Epithelial cell of proximal tubule (primary cell): ENCODE data around the gene PEX13. TPM values are rescaled to one million over a fixed set of nuclear protein-coding genes. Genes with fewer than 3 reads are reported as not detected.
"Not testable (repeated sequence)": the region's sequence is repeated elsewhere in the genome, so short reads cannot be mapped to it uniquely, and the experiment has no call there.

Experiments used
- DNase-seq: peaks from one replicate; pipeline ENCODE4 v3.0.0-alpha.2; 2011; ENCODE audit warnings: low read depth
- H3K4me3 ChIP-seq: 2 replicates; pipeline ENCODE4 v1.5.1; 2011; ENCODE audit warnings: low read depth, mild to moderate bottlenecking, low read length
- CTCF ChIP-seq: conservative IDR thresholded peaks from 2 replicates; pipeline ENCODE4 v1.5.1; 2012; ENCODE audit warnings: low read depth, mild to moderate bottlenecking, low read length
- total RNA-seq: library from RNA; depleted of rRNA; stranded (reverse); fragments of >200 nt; gene quantifications from 2 replicates; pipeline ENCODE4 v1.2.3, GENCODE V29; 2015

The PEX13 gene
- total RNA-seq, 1 donor from 2014 or later: 29.6 TPM

DNA sequence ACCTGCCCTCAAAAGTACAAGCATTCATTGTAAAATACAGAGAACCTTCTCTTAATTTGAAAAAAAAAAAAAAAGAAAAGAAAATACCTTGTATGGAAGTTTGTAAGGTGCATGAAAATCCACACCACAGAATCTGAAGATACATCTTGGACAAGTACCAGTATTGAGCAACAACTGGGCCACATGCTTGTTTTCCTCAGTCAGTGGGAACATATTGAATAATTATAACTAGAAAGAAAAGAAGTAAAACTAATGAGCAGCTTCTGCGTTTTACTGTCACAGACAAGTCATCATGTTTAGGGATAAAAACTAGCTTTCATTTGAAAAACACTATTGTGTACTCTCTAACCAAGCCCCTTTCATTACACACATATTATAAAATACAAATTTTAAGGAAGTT lies 5.8 kb upstream of the PEX13 start:
- DNase-seq: no peak
- H3K4me3 ChIP-seq: no peak overlapping the region
- no peak for TF ChIP-seq CTCF

DNA sequence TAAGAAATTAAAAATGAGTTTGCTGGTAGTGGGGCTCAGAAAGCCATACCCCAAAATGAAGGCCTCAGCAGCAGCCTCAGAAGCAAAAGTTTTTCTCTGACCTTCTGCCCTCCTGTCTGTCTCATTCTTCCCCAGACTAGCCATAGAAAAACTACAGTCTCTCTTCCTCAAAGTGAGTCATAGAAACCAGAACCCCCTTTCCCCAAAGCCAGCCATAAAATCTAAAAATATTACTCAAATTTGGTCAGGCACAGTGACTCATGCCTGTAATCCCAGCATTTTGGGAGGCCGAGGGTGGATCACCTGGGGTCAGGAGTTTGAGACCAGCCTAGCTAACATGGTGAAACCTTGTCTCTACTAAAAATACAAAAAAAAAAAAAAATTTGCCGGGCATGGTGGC lies 5.2 kb upstream of the PEX13 start:
- DNase-seq: not testable (repeated sequence)

GRCh38 chr2:61013382-61013781 lies 4.1 kb upstream of the PEX13 start:
- no peak overlapping the region for H3K4me3 ChIP-seq
- TF ChIP-seq CTCF: no peak
- DNase-seq: no peak

More for the DNA sequence above, 5.2 kb upstream of the PEX13 start:
- not testable (repeated sequence) for H3K4me3 ChIP-seq

- no peak for TF ChIP-seq CTCF
- no peak overlapping the region for H3K4me3 ChIP-seq
Observed at GRCh38 chr2:61014763-61015162, 2.8 kb upstream of the PEX13 start.

GRCh38 chr2:61015976-61016375 lies 1.5 kb upstream of the PEX13 start:
- TF ChIP-seq CTCF: no peak
- H3K4me3 ChIP-seq: peak overlapping the region; percentile 93
- no peak for DNase-seq

More at GRCh38 chr2:61014763-61015162, 2.8 kb upstream of the PEX13 start:
- no peak for DNase-seq

GRCh38 chr2:61016392-61017002 lies 1.0 kb upstream of the PEX13 start:
- no peak for TF ChIP-seq CTCF
- H3K4me3 ChIP-seq: peak overlapping the region; percentile 93
- DNase-seq: no peak

GRCh38 chr2:61017003-61017555 lies 441 bp upstream of the PEX13 start:
- no peak for TF ChIP-seq CTCF
- peak; percentile 67 for DNase-seq
- peak overlapping the region; percentile 93 for H3K4me3 ChIP-seq
